Measurements from ENCODE around the gene SELENOM.

- TF ChIP-seq CTCF (IDR thresholded peaks at IDR 0.05; ENCODE audit: low read length) (no peak), EZH2 (optimal IDR thresholded peaks at IDR 0.05; ENCODE audit: low read depth, low read length) (no peak)
Measured at GRCh38 chr22:31124811-31125465, 17.6 kb upstream of the SELENOM start.
